Measurements from ENCODE around the gene HYAL3. TPM values are rescaled to one million over a fixed set of nuclear protein-coding genes. Genes with fewer than 3 reads are reported as not detected.
A peak's percentile ranks its signal among the peaks of the same experiment; 100 is the strongest.
"Not testable (repeated sequence)": the region's sequence is repeated elsewhere in the genome, so short reads cannot be mapped to it uniquely, and the experiment has no call there.

The HYAL3 gene
- total and polyA plus RNA-seq, 11 donors, result 1.0 to 3.2 (median 1.6) TPM

DNA sequence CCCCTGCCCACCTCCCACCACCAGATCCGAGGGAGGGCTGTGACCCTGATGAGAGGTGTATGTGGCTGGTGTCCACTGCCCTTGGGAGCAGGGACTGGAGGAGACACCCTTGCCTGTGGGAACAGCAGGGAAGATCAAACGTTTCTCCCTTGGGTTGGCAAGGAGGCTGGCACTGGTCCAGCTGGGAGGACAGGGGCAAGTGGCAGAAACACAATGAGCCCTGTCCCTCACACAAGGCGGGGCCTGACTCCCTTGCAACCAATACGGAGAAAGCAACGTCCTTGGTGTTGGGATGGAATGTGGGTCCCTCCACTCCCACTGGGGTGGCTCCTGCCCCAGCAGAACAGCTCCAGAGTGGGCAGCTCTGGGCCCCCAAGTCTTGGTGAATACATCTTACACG, 18.1 kb upstream of the HYAL3 start:
- Histone ChIP-seq H3K4me3 (peak overlapping the region in 5 of 12 donors; percentile 70 to 97 (median 88)), H3K36me3 (peaks cover 0 to 59% (median 45%) of the 10 kb centered on the region in 9 donors), H3K27me3 (no peaks in the 10 kb centered on the region), H3K27ac (peak overlapping the region in 11 of 12 donors; percentile 12 to 99 (median 39)), H3K9me3 (no peaks in the 10 kb centered on the region), H3K4me1 (peaks cover 5 to 52% (median 43%) of the 10 kb centered on the region in 12 donors)
- intact Hi-C loops (cut with DNase I), result no loop called here
- WGBS, 4 donors, result 39 to 59% (median 58%) methylated on average over 4 to 6 of the region's 6 CpGs
- DNase-seq, result peak in 4 of 5 donors; percentile 14 to 63 (median 34)
- no peak for ATAC-seq
- TF ChIP-seq POLR2A (IDR thresholded peaks at IDR 0.05), result no peak
- TF ChIP-seq, protein P1, sequence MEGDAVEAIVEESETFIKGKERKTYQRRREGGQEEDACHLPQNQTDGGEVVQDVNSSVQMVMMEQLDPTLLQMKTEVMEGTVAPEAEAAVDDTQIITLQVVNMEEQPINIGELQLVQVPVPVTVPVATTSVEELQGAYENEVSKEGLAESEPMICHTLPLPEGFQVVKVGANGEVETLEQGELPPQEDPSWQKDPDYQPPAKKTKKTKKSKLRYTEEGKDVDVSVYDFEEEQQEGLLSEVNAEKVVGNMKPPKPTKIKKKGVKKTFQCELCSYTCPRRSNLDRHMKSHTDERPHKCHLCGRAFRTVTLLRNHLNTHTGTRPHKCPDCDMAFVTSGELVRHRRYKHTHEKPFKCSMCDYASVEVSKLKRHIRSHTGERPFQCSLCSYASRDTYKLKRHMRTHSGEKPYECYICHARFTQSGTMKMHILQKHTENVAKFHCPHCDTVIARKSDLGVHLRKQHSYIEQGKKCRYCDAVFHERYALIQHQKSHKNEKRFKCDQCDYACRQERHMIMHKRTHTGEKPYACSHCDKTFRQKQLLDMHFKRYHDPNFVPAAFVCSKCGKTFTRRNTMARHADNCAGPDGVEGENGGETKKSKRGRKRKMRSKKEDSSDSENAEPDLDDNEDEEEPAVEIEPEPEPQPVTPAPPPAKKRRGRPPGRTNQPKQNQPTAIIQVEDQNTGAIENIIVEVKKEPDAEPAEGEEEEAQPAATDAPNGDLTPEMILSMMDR (IDR thresholded peaks at IDR 0.05), result no peak

DNA sequence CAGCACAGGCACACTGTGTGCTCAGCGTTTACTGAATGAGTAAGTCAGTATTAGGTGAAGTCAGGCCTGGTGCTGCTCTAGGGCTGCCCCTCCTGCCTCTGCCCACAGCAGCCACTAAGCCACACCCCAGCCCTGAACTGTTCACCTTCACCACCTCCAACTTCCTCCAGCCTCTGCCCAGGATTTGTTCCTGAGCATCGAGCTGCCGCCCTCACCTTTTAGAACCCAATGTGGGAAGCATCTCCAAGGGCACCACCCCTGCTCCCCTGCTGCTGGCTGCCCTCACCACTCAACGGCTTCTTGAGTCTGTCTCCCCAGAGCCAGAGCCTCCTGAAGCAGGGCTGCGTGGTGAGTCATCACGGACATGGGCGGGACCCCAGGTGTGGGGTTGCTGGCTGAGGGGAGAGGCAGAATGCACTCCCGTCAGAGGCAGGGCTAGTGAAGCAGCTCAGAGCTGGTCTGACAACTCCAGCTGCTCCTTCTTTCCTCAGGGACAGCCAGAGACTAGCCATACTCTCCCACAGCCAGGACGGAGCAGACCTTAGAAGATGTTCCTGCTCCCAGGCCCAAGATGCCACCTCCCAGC, 17.5 kb upstream of the HYAL3 start:
- H3K4me3 ChIP-seq, result peak overlapping the region in 2 of 12 donors; percentile 70 to 86
- intact Hi-C loops (cut with DNase I), result no loop called here
- WGBS, 4 donors, result 64 to 75% (median 73%) methylated on average over 8 to 9 of the region's 9 CpGs
- no peaks in the 10 kb centered on the region for H3K9me3 ChIP-seq
- H3K4me1 ChIP-seq, result peaks cover 5 to 46% (median 40%) of the 10 kb centered on the region in 12 donors
- H3K27ac ChIP-seq, result peak overlapping the region in 11 of 12 donors; percentile 5 to 99 (median 39)
- no peaks in the 10 kb centered on the region for H3K27me3 ChIP-seq
- DNase-seq (peak in 1 of 5 donors; percentile 52), ATAC-seq (peak in 1 of 4 donors; percentile 7)
- H3K36me3 ChIP-seq, result peaks cover 0 to 59% (median 45%) of the 10 kb centered on the region in 9 donors
- no peak for TF ChIP-seq POLR2A (IDR thresholded peaks at IDR 0.05)
- TF ChIP-seq, protein P1 (IDR thresholded peaks at IDR 0.05), result no peak

DNA sequence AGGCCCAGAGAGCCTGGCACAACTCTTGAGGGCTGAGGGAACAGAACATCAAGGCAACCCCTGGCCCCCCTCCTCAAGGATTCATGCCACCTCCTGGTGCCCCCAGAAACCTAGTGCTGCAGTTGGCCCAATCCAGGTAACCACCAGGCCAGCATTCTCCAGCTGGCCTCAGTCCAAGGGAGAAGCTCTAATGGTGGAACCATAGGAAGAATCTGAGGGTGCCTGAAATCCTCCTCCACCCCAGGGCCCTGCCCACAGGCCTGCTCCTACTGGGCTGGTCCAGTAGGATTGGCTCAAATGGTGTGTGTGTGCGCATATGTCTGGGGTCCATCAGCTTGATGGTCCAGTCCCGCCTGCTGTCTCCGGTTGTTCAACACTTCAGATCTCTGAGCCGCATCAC, 15.6 kb upstream of the HYAL3 start:
- TF ChIP-seq, protein P1 (IDR thresholded peaks at IDR 0.05), result no peak
- no peak for TF ChIP-seq POLR2A (IDR thresholded peaks at IDR 0.05)
- DNase-seq (peak in 2 of 5 donors; percentile 18 to 21), ATAC-seq (peak in 3 of 4 donors; percentile 11 to 25 (median 23))
- WGBS, 4 donors, result 86 to 98% (median 97%) methylated on average over 4 of the region's 4 CpGs
- H3K9me3 ChIP-seq, result no peaks in the 10 kb centered on the region
- no peaks in the 10 kb centered on the region for H3K27me3 ChIP-seq
- H3K4me3 ChIP-seq, result no peak overlapping the region
- intact Hi-C loops (cut with DNase I), result no loop called here
- peaks cover 5 to 38% (median 30%) of the 10 kb centered on the region in 12 donors for H3K4me1 ChIP-seq
- peaks cover 0 to 56% (median 42%) of the 10 kb centered on the region in 9 donors for H3K36me3 ChIP-seq
- H3K27ac ChIP-seq, result no peak overlapping the region

DNA sequence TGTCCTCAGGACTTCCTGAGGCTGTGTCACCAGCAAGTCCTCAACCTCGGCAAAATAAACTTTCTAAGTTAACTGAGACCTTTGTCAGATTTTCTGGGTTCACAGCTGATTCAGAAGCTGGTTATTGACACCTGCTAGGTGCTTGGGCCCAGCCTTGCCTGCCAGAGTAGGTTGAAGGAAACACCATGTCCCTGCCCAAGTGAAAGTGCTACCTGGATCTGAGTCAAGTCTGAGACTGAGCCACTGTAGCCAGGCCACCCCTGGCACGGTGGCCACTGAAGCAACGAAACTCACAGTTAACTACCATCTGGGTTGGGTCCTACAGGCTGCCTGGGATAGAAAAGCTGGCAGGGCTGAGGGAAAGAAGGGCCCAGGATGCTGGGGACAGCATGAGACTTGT, 15.1 kb upstream of the HYAL3 start:
- intact Hi-C loops (cut with DNase I), result no loop called here
- TF ChIP-seq, protein P1 (IDR thresholded peaks at IDR 0.05), result no peak
- TF ChIP-seq POLR2A (IDR thresholded peaks at IDR 0.05), result no peak
- Histone ChIP-seq H3K9me3 (no peaks in the 10 kb centered on the region), H3K4me1 (peaks cover 5 to 33% (median 26%) of the 10 kb centered on the region in 12 donors), H3K4me3 (no peak overlapping the region), H3K27ac (no peak overlapping the region), H3K27me3 (no peaks in the 10 kb centered on the region), H3K36me3 (peaks cover 0 to 51% (median 37%) of the 10 kb centered on the region in 9 donors)
- ATAC-seq, result peak in 3 of 4 donors; percentile 4 to 8 (median 4)
- DNase-seq, result peak in 2 of 5 donors; percentile 13 to 17
- WGBS, 4 donors, result 65 to 85% (median 76%) methylated on average over 3 of the region's 3 CpGs

DNA sequence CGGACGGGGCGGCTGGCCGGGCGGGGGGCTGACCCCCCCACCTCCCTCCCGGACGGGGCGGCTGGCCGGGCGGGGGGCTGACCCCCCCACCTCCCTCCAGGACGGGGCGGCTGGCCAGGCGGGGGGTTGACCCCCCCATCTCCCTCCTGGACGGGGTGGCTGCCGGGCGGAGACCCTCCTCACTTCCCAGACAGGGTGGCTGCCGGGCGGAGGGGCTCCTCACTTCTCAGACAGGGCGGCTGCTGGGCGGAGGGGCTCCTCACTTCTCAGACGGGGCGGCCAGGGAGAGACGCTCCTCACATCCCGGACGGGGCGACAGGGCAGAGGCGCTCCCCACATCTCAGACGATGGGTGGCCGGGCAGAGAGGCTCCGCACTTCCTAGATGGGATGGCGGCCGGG, 12.8 kb upstream of the HYAL3 start:
- H3K9me3 ChIP-seq; H3K4me3 ChIP-seq; ATAC-seq; H3K27ac ChIP-seq; intact Hi-C loops (cut with DNase I); H3K27me3 ChIP-seq: not testable (repeated sequence)
- Histone ChIP-seq H3K4me1 (peaks cover 0 to 10% (median 4%) of the 10 kb centered on the region in 12 donors), H3K36me3 (peaks cover 0 to 28% (median 14%) of the 10 kb centered on the region in 9 donors)
- peak in 1 of 5 donors; percentile 9 for DNase-seq
- WGBS, 4 donors, result 89 to 93% (median 92%) methylated on average over 6 to 32 of the region's 32 CpGs; no CpG with 5 or more reads in 1 of the 4 donors
